ENCODE results near the gene CCL4.
"Not testable (repeated sequence)": the region's sequence is repeated elsewhere in the genome, so short reads cannot be mapped to it uniquely, and the experiment has no call there.

The CCL4 gene

GRCh38 chr17:36103401-36103975 is at the start of gene CCL4:
CCL4 (plus strand) TSS chr17:36103827; CDS start chr17:36103906, 79 bp downstream.
- peak; percentile 49 for DNase-seq
- in situ Hi-C loops (cut with MboI; ENCODE audit: low pct_unique_long_range_greater_than_20kb, low sequenced_read_pairs), result loop anchor here (25.0 kb wide), 1 partner anchor 109 kb away; the partner anchor contains the start of gene CCL4L2

GRCh38 chr17:36055171-36055570 is 48.5 kb upstream of the CCL4 start:
- in situ Hi-C loops (cut with MboI; ENCODE audit: low pct_unique_long_range_greater_than_20kb, low sequenced_read_pairs), result no loop called here
- no peak for DNase-seq

DNA sequence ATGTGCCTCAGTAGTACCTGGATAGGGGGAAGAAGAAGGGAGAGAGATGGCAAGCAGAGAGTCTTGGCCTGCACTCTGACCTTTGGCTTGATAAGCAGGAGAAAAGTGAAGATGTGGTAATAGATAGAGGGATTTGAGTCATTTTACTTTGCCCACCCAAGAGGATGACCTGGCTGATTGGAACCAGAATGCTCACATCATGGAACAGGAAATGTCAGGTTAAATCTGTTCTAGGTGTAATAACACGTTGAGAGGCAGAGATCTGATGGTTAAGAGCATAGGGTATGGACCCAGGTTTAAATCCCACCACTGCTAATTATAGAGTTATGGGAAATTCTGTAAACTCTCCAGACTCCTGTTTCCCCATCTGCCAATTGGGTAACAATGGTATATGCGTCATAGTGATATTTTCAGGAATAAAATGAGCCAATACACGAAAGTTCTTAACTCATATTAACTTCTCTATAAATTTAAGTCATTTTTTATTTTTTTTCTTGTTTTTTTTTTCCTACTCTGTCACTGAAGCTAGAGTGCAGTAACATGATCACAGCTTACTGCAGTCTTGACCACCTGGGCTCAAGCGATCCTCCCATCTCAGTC is 47.6 kb upstream of the CCL4 start:
- in situ Hi-C loops (cut with MboI; ENCODE audit: low pct_unique_long_range_greater_than_20kb, low sequenced_read_pairs), result no loop called here
- DNase-seq, result no peak

GRCh38 chr17:36057911-36058310 is 45.7 kb upstream of the CCL4 start:
- in situ Hi-C loops (cut with MboI; ENCODE audit: low pct_unique_long_range_greater_than_20kb, low sequenced_read_pairs), result no loop called here
- DNase-seq, result no peak

DNA sequence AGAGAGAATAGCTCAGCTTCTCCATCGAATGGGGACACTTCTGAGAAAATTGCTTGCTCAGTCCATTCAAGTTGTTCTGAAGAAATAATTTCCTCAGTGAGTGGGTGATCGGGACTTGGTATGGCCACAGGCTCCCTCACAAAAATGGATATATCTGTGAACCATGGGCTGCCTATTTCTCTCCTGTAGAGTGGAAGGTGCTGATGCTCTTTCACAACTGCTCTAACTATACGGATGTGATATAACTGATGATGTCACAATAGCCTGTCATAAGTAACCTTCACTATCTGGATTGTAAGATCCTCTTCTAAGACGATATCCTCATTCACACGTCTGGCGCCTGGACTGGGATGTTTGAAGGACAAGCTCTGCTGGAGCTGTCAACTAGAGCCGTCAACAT is 44.2 kb upstream of the CCL4 start:
- in situ Hi-C loops (cut with MboI; ENCODE audit: low pct_unique_long_range_greater_than_20kb, low sequenced_read_pairs), result no loop called here
- DNase-seq, result no peak

GRCh38 chr17:36060816-36061215 is 42.8 kb upstream of the CCL4 start:
- no peak for DNase-seq
- in situ Hi-C loops (cut with MboI; ENCODE audit: low pct_unique_long_range_greater_than_20kb, low sequenced_read_pairs), result no loop called here

- no peak for DNase-seq
- in situ Hi-C loops (cut with MboI; ENCODE audit: low pct_unique_long_range_greater_than_20kb, low sequenced_read_pairs), result no loop called here
Measured at GRCh38 chr17:36063786-36064541, 39.7 kb upstream of the CCL4 start, which contains the start of gene CCL18. CCL18 (plus strand) TSS chr17:36064272; CDS start chr17:36064343, 71 bp downstream.

DNA sequence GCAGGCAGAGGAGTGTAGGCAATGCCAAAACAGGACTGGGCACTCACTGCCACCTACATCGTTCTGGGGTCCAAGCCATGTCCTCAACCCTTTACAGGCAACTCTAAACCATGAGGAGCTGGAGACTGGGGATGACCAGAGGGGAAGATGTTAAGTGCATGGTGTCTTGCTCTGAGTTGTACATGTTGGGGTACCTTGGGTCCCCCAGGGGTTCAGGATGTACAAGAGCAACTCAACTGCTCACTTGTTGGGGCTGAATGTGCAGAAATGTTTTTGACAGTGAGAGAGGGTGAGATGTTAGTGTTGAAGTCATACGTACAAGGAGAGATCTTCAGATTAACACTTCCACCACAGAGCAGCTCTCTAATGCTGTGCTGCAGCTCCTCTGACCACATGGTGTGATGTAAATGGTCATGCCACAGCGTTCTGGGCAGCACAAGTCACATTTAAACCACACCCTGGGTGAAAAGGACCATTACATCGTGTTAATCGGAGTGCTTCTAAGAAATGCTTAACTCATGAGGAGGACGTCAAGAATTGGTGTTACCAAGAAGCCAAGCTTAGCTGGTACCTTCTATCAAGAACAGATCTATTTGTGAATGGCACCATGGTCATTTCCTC is 37.2 kb upstream of the CCL4 start:
- in situ Hi-C loops (cut with MboI; ENCODE audit: low pct_unique_long_range_greater_than_20kb, low sequenced_read_pairs), result no loop called here
- no peak for DNase-seq

- in situ Hi-C loops (cut with MboI; ENCODE audit: low pct_unique_long_range_greater_than_20kb, low sequenced_read_pairs), result no loop called here
- DNase-seq, result no peak
Measured at GRCh38 chr17:36068524-36068923, 35.1 kb upstream of the CCL4 start.

DNA sequence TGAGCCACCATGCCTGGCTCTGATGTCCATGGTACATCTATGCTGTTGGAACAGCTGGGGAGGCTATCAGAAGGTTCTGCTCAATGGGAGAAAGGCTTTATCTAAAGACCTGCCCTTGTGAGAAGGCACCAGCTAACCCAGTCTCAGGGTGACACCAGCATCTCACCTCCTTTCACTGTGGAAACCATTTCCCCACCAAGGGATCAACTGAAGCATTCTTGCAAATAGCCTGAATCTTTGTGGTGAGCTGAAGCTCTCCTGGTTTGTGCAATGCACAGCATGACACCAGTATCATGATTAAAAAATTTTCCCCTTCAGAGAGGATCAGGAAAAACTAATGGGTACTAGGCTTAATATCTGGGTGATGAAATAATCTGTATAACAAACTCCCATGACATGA is 34.5 kb upstream of the CCL4 start:
- in situ Hi-C loops (cut with MboI; ENCODE audit: low pct_unique_long_range_greater_than_20kb, low sequenced_read_pairs), result no loop called here
- no peak for DNase-seq

GRCh38 chr17:36070427-36070826 is 33.2 kb upstream of the CCL4 start:
- no peak for DNase-seq
- in situ Hi-C loops (cut with MboI; ENCODE audit: low pct_unique_long_range_greater_than_20kb, low sequenced_read_pairs), result no loop called here

DNA sequence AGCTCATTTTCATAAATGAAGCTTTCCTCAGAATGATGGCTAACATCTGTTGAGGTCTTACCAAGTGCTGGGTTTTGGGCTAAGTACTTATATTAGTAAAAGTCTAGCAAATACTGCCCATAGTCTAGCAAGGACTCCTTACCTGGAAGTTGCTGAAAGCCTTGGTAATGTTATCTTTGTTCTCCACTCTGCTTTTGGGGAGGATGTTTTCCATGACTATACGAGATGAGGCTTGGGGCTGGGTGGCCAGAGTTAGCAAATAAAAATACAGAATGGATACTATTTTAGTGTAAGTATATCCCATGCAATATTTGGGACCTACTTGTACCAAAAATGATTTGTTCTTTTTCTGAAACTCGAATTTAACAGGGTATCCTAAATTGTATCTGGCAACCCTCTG is 31.9 kb upstream of the CCL4 start:
- in situ Hi-C loops (cut with MboI; ENCODE audit: low pct_unique_long_range_greater_than_20kb, low sequenced_read_pairs), result no loop called here
- no peak for DNase-seq

DNA sequence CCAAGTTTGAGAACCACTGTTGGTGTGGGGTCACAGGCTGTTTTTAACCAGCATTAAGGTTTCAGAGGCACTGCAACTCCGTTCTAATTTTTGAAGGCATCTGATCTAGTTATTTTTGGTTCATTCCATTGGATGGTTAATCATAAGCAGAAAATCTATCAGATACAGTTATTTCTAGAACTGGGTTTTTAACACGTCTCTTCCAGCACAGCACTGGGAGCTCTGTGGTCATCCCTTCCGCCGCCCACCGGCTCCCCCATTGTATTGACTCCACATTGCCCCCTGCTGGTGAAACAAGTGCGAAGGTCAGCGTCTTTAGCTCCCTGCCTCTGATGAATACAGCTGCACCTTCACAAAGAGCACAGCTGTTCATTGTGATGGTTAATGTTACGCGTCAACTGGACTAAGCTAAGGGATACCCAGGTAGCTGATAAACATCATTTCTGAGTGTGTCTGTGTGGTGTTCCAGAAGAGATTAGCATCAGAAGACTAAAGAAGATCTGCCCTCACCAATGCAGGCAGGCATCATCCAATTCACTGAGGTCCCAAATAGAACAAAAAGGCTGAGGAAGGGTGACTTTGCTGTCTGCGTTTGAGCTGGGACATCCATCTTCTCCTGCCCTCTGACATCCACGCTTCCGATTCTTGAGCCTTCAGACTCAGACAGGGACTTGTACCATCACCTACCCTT is 31.1 kb upstream of the CCL4 start:
- DNase-seq, result peak; percentile 61
- in situ Hi-C loops (cut with MboI; ENCODE audit: low pct_unique_long_range_greater_than_20kb, low sequenced_read_pairs), result no loop called here

- DNase-seq, result no peak
- in situ Hi-C loops (cut with MboI; ENCODE audit: low pct_unique_long_range_greater_than_20kb, low sequenced_read_pairs), result no loop called here
Measured at GRCh38 chr17:36074365-36074764, 29.3 kb upstream of the CCL4 start.

DNA sequence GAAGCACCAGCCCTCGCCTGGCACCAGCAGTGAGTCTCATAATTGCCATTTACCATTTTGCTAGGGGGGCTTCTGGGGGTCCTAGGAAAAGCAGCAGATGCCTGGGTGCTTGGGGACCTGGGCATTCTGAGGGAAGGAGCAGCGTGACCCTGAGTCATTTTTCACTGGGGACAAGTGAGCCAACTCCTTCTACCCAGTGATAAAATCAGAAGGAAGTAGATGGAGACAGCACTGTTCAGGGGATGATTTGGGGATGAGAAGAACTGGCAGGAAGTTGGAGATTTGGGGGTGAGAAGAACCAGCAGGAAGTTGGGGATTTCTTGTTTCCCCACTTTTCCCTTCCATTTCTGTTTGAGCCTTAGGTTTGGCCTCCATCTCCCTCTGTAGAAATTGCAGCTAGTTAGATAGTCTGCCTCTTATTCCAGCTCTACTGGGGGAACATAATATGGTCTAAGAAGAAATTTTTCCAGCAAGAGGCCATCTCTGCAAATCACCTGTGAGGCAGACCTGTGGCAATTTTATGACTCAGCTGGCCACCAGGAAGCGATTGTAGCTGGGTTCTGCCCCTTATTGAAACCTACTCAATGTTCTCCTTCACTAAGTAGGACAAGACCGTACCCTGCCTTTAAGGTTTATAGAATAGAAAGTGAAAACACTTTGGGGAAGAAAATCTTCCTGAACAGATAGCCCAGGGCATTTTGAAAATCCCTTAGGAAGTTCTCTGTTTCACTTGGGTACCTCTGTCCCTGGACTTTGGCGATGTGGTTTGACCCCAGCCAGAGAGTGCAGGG is 21.8 kb upstream of the CCL4 start:
- DNase-seq; in situ Hi-C loops (cut with MboI; ENCODE audit: low pct_unique_long_range_greater_than_20kb, low sequenced_read_pairs): not testable (repeated sequence)

- in situ Hi-C loops (cut with MboI; ENCODE audit: low pct_unique_long_range_greater_than_20kb, low sequenced_read_pairs), result not testable (repeated sequence)
- peak; percentile 82 for DNase-seq
Measured at GRCh38 chr17:36082482-36083120, 21.0 kb upstream of the CCL4 start.

GRCh38 chr17:36083691-36084090 is 19.9 kb upstream of the CCL4 start:
- DNase-seq; in situ Hi-C loops (cut with MboI; ENCODE audit: low pct_unique_long_range_greater_than_20kb, low sequenced_read_pairs): not testable (repeated sequence)

GRCh38 chr17:36085765-36086164 is 17.9 kb upstream of the CCL4 start:
- in situ Hi-C loops (cut with MboI; ENCODE audit: low pct_unique_long_range_greater_than_20kb, low sequenced_read_pairs), result no loop called here
- DNase-seq, result peak; percentile 50
